HG03060 (cell line): Measurements from ENCODE around the gene THAP6.
"Not testable (repeated sequence)": the region's sequence is repeated elsewhere in the genome, so short reads cannot be mapped to it uniquely, and the experiment has no call there.

ENCODE experiments used
- ATAC-seq: cut with Tn5 transposase; IDR thresholded peaks from one replicate; pipeline ENCODE4 v1.9.1; 2021; ENCODE audit warnings: low read depth, moderate number of reproducible peaks; ENCODE audit not compliant: unreplicated experiment

The THAP6 gene

DNA sequence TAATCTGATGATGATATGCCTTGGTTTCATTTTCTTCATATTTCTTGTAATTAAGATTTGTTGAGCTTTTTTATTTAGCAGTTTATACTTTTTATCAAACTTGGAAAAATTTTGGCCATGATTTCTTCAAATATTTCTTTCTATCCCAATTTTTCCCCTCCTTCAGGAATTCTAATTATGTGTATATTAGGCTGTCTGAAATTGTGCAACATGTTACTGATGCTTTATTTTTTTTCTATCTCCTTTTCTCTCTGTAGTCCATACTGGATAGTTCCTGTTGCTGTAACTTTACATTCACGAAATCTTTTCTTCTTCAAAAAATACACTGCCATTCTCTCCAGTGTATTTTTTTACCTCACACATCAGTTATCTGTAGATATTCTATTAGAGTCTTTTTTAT lies 10.8 kb downstream of the THAP6 start:
- no peak for ATAC-seq

DNA sequence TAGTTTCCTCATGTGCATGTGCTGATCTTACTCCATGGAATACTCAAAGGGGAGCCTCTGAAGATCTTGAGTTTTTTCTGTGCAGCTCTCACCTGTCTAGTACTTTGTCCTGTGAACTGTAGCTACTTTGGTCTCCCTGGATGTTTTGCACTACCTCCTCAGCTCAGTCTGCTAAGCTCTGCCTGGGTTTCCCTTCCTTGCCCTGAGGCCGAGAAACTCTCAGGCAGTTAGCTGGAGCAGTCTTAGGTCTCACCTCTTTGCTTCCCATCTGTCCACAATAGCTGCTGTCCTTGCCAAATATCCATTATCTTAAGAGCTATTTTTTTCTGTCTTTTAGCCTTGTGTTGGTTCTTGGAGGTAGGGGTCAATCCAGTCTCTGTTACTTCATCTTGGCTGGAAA lies 11.6 kb downstream of the THAP6 start:
- ATAC-seq = no peak

DNA sequence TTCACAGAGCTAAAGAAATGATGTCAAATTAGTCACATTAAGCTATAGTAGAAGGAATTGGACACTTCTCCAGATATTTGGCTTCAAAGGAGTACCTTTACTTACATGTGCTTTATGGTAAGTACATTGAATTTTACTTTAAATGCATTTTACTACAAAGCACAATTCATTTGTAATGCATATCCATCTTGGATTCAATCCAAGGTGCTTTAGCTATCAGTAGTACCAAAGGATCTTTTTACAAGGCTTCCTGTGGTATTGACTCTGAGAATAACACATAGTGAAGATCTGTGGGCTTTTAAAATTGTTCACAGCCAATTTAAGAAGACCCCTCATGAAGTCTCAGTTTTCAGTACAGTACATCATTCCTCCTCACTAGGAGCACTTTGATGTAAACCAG lies 13.2 kb downstream of the THAP6 start:
- ATAC-seq = no peak

DNA sequence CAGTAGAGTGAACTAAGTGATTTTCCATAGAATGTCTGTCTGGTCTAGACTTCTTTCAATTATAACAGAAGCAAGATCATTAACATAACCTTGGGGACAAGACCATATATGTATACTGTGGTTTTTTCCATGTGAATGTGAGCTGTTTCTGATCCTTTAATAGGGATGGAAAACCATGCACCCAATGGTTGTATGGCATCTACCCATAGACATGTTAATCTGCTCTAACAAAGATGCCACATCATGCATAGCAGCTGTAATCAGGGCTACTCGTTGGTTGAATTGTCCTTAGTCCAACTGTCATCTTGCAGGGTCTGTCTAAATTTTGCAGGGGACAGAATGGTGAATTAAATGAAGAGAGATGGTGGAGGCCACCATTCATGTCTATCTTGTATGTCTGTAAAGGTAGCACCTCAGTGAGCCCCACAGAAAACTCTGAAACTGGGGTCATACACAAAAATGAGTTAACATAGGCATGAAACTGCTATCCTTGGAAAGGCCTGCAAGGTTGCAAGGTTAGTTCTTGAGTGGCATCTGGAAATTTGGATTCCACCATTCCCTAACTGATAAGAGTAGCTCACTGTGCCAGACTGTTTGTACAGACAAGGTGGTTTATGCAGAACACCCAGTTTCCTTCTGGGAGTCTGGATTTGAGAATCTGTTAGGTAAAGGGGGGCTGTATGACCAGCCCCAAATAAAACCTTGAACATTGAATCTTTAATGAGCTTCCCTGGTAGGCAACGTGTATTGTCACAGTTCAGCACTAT lies 16.5 kb downstream of the THAP6 start:
- no peak for ATAC-seq

DNA sequence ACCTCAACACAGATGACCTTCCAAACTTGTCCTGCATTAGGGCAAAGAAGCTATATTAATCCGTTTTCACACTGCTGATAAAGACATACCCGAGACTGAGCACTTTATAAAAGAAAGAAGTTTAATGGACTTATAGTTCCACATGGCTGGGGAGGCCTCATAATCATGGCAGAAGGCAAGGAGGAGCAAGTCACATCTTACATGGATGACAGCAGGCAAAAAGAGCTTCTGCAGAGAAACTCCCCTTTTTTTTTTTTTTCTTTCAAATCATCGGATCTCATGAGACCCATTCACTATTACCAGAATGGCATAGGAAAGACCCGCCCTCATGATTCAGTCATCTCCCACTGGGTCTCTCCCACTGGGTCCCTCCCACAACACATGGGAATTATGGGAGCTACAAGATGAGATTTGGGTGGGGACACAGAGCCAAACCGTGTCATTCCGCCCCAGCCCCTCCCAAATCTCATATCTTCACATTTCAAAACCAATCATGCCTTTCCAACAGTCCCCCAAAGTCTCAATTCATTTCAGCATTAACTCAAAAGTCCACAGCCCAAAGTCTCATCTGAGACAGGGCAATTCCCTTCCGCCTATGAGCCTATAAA lies 17.4 kb downstream of the THAP6 start:
- ATAC-seq = not testable (repeated sequence)

DNA sequence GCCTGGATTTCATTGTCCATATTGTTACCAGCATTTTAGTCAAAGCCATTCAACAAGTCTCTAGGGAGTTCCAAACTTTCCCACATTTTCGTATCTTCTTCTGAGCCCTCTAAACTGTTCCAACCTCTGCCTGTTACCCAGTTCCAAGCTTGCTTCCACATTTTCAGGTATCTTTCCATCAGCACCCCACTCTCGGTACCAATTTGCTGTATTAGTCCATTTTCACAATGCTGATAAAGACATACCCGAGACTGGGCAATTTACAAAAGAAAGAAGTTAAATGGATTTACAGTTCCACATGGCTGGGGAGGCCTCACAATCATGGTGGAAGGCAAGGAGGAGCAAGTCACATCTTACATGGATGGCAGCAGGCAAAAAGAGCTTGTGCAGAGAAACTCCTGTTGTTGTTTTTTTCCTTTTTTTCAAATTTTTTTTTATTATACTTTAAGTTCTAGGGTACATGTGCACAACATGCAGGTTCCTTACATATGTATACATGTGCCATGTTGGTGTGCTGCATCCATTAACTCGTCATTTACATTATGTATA lies 19.1 kb downstream of the THAP6 start:
- ATAC-seq = not testable (repeated sequence)

DNA sequence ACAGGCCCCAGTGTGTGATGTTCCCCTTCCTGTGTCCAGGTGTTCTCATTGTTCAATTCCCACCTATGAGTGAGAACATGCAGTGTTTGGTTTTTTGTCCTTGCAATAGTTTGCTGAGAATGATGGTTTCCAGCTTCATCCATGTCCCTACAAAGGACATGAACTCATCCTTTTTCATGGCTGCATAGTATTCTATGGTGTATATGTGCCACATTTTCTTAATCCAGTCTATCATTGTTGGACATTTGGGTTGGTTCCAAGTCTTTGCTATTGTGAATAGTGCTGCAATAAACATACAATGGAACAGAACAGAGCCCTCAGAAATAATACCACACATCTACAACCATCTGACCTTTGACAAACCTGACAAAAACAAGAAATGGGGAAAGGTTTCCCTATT lies 19.7 kb downstream of the THAP6 start:
- ATAC-seq = not testable (repeated sequence)

DNA sequence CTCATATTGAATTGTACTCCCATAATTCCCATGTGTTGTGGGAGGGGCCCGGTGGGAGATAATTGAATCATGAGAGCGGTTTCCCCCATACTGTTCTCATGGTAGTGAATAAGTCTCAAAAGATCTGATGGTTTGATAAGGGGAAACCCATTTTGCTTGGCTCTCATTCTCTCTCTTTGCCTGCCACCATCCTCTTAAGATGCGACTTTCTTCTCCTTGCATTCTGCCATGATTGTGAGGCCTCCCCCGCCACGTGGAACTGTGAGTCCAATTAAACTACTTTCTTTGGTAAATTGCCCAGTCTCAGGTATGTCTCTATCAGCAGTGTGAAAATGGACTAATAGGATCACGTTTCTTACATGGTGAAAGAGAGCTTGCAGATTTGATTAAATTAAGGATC lies 23.0 kb downstream of the THAP6 start:
- not testable (repeated sequence) for ATAC-seq

DNA sequence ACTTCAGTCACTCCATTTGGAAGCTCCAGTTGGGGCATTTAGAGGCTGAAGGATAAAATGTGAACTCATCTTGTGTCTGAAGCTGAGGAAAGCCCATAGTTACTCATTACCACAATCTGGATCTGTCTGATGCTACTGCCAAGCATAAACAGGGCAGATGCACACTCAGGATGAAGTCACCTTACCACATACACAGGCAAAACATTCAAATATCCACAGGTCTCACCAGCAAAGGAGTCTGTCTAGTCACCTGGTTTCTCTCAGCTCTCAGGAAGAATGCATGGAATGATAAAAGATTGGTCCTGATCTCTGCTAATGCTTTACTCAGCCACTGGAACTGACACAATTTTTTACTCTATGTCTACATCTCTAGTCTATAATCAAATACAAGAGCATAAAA lies 28.6 kb downstream of the THAP6 start:
- ATAC-seq = no peak

DNA sequence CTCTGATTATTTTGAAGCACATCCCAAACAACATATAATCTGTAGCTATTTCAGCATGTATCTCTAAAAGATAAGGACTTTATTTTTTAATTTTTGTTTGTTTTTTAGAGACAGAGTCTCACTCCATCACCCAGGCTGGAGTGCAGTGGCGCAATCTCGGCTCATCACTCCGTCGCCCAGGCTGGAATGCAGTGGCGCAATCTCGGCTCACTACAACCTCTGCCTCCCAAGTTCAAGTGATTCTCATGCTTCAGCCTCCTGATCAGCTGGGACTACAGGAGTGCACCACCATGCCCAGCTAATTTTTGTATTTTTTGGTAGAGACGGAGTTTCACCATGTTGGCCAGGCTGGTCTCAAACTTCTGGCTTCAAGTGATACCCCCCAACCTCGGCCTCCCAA lies 29.9 kb downstream of the THAP6 start:
- not testable (repeated sequence) for ATAC-seq

DNA sequence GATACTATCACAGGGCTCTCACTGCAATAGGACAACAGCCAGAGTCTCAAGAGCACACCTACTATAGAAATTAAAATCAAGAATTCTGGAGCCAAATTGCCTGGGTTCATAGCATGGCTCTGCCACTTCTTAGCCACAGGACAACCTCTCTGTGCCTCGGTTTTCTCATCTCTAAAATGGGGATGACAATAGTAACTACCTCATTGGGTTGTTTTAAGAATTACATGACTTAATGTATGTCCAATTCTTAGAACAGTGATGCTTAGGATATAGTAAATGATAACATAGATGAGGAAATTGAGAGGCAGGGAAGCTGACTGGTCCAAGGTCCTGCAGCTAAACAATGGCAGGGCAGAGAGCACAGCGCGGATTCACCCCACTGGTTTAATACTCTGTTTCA lies 30.6 kb downstream of the THAP6 start:
- ATAC-seq = no peak

DNA sequence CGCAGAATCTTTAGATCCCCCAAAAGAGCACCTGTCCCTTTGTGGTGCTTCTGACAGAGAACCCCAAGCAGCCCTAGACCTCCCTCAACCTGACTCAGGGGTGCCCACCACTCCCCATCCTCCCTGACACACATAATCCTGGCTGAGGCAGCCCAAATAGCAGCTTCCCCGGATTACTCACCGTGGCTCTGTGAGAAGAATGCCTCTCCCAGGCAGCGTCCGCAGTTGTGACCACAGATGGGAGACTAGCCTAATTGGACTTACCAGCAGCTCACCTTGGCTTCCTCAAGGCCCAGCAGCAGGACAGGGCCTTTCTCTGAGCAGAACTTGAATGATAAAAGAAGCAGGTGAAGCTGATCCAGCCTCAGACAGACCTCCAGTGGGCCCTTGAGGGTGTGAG lies 31.3 kb downstream of the THAP6 start:
- no peak for ATAC-seq

DNA sequence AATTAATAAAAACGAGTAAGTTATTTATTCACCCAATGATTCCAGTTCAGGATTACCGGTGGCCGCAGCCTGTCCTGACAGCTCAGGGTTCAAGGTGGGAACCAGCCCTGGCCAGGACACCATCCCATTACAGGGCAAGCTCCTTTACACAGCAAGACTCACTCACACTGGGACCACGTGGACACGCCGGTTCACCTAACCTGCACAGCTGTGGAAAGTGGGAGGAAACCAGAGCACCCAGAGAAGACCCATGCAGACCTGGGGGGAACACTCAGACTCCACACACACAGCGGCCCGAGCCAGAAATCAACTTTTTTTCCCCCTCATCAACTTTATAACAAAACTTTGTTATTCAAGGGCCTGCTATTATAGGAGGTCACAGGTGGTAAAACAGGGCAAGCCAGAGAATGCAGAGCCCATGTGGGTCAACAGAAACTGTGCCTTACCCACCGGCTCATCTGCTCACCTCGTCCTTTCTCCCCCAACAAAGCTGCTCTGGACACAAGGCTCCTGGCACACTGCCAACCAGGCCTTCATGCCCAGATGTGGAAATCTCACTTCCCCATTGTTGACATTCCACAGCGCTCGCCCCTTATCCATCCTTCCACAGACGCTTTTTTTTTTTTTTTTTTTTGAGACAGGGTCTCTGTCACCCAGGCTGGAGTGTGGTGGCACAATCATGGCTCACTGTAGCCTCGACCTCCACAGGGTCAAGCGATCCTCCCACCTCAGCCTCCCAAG lies 33.5 kb downstream of the THAP6 start:
- no peak for ATAC-seq

DNA sequence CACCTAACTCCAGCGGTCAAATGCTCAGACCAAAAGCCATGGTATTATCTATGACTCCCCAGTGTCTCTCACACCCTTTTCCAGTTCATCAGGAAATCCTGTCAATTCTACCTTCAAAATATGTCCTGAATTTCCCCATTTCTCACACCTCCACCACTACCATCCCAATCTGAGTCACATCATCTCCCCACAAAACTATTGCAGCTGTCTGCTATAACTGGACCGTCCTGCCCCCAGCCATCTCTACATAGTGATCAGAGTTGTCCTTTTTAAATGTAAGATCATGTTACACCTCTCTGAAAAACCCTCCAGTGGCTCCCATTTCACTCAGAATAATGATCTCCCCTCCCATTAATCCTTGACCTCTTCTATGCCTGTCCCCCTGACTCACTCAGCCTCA lies 34.7 kb downstream of the THAP6 start:
- no peak for ATAC-seq

DNA sequence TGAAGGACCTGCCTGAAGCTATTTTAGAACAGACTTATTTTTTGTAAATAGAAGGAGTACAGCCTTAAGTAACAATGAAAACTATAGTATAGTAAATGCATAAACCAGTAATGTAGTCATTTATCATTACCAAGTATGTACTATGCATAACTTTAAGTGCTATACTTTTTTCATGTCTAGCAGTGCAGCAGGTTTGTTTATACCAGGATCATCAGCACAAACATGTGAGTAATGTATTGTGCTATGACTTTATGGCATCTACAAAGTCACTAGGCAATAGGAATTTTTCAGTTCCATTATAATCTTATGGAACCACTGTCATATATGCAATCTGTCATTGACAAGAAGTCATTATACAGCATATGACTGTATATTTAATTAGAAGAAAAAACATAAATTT lies 38.2 kb downstream of the THAP6 start:
- no peak for ATAC-seq

DNA sequence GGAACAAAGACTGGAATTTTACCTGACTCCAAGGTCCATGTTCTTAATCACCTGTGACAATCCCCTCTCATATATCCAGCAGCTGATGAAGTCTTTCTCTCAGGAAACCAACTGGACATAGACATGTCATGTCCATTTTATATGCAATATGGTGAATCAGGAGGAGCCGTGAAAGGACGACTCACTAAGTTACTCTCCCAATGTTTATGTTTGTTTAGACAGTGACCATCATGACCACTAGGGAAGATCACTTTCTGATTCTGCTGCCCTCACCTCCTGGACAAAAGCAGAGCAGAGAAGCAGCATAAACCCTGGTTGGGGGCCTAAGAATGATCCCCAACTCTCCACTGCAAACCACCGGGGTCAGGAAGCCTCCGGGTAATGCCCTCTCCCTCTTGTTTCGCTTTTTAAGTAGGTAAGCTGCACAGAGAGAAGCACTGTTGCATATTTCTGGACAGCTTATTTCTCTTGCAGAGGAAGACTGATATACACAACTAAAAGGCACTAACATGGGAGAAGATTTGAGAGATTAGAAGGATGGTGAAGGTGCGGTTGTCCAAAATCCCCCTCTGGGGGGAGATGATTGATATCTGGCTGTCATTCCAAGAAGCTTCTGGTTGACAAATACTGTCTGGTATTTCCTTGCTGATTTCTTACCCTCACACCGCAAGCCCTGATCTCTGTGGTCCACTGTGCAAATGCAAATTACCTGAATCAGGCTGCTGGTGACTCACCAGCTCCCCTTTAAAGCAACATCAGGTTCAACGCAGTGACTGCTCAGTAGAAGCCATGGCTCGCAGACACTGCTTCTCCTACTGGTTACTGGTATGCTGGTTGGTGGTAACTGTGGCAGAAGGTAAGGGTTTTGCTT lies 41.3 kb downstream of the THAP6 start, which contains the start of gene ODAPH:
Gene ODAPH, plus strand, starts transcription at position 773 of the 871 bp plus-strand sequence. Its CDS starts 17 bp downstream, at position 790.
- ATAC-seq = peak; percentile 98

DNA sequence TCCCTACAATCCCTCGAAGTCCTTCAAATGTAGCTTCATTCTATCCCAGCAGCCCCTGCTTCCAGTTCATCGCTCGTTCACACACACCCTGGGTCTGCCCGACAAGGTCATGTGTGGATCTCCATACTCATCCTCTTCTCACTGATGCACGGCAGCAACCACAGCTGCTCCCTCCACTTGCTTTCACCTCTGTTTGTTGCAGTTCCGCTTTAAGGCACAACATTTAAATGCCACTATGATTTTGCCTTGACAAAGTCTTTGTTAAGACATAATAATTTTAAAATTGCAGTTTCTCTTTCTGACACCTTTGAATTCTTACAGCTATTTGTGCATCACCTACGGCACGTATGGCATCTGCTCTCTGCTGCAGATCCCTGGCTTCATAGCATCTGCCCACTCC lies 43.4 kb downstream of the THAP6 start:
- ATAC-seq = no peak

DNA sequence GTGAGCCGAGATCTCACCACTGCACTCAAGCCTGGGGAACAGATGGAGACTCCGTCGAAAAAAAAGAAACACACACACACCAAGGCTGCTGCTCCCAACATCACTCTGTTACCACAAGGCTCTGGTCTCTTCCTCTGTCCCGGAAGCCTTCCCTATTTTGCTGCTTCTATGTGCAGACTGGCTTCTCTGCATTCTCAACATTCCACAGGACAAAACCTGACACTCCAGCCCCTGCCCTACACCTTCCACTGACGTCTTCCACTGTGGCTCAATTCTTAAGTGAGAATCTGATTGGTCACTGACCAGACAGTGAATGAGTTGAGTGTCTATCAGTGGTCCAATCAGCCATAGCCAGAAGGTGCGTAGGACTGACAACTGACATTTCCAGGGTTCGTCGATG lies 47.5 kb downstream of the THAP6 start:
- ATAC-seq = no peak

DNA sequence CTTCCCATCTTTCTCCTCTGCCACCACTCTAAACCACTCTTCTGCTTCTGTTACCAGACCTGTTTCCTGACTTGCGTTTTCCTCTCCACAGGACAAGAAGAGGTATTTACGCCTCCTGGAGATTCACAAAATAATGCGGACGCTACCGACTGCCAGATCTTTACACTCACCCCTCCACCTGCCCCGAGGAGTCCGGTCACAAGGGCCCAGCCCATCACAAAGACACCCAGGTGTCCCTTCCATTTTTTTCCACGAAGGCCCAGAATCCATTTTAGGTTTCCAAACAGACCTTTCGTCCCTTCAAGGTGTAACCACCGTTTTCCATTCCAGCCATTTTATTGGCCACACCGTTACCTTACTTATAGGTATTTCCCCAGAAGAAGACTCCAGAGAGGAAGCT lies 49.8 kb downstream of the THAP6 start:
- no peak for ATAC-seq

DNA sequence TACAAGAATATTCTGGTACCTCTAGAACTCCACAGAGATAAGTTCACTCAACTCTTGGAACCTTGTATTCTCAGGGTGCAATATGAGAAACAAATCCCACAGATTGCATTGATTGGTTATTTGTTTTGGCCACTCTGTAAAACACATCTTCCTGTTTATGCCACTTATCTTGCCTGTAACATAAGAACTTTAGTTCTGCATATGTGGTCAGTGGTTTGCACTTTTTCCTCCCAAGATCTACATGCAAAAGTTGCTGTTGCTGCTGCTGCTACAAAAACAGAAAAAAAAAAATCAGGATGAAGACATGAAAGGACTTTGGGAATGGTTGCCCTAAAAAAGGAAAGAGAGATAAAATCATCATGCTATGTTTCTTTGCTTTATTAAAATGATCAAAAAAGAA lies 51.2 kb downstream of the THAP6 start:
- no peak for ATAC-seq
